A673 (cell line): ENCODE results near the gene PLCD1. TPM values are rescaled to one million over a fixed set of nuclear protein-coding genes. Genes with fewer than 3 reads are reported as not detected.
"Not testable (repeated sequence)": the region's sequence is repeated elsewhere in the genome, so short reads cannot be mapped to it uniquely, and the experiment has no call there.

Source experiments
- BruUV-seq: library from RNA; stranded (reverse); fragments of 400-500 nt; replicated peaks from 2 replicates; lab custom pipeline; 2021; lab: Mats Ljungman, UMichigan
- CTCF ChIA-PET: fragments of 300-600 bp; sonication (Branson Sonifier 250); formaldehyde crosslinking; loops from one replicate; lab custom pipeline; 2022; ENCODE audit warnings: antibody characterized with exemption; lab: Charles Lee
- POLR2A ChIA-PET: fragments of 300-600 bp; sonication (Branson Sonifier 250); formaldehyde crosslinking; loops from one replicate; lab custom pipeline; 2022; ENCODE audit warnings: antibody characterized with exemption; ENCODE audit not compliant: low non-redundant PET; lab: Charles Lee
- DNase-seq: peaks from one replicate; pipeline ENCODE4 v3.0.0-alpha.2; 2015; ENCODE audit warnings: low spot score
- H3K27ac ChIP-seq: fragments of 200-600 bp; sonication (generic); 2 replicates; pipeline ENCODE4 v1.5.1; 2016; ENCODE audit warnings: mixed run types, low read depth, mild to moderate bottlenecking, mixed read lengths, antibody characterized with exemption, low read length; ENCODE audit not compliant: poor library complexity, severe bottlenecking
- H3K27me3 ChIP-seq: fragments of 200-600 bp; sonication (generic); replicated peaks from 2 replicates; pipeline ENCODE4 v1.6.1; 2017; ENCODE audit warnings: mixed run types, low read depth, mild to moderate bottlenecking, mixed read lengths, antibody characterized with exemption, low read length; ENCODE audit not compliant: insufficient read depth, poor library complexity
- H3K36me3 ChIP-seq: fragments of 200-600 bp; sonication (generic); 2 replicates; pipeline ENCODE4 v1.6.1; 2016; ENCODE audit warnings: mixed run types, mild to moderate bottlenecking, mixed read lengths, antibody characterized with exemption, low read length; ENCODE audit not compliant: insufficient read depth, poor library complexity, severe bottlenecking
- H3K4me1 ChIP-seq: fragments of 200-600 bp; sonication (generic); 2 replicates; pipeline ENCODE4 v1.6.1; 2017; ENCODE audit warnings: mixed run types, mild to moderate bottlenecking, mixed read lengths, antibody characterized with exemption, low read length; ENCODE audit not compliant: insufficient read depth, poor library complexity, severe bottlenecking
- H3K4me3 ChIP-seq: fragments of 200-600 bp; sonication (generic); 2 replicates; pipeline ENCODE4 v1.5.1; 2016; ENCODE audit warnings: low read depth, mixed run types, mild to moderate bottlenecking, mixed read lengths, low read length; ENCODE audit not compliant: poor library complexity, severe bottlenecking
- H3K9me3 ChIP-seq: fragments of 200-600 bp; sonication (generic); 2 replicates; pipeline ENCODE4 v1.6.1; 2016; ENCODE audit warnings: mixed run types, low read depth, mild to moderate bottlenecking, mixed read lengths, antibody characterized with exemption, low read length; ENCODE audit not compliant: poor library complexity, severe bottlenecking
- CTCF ChIP-seq: fragments of 300-800, 200-600 bp; sonication (generic); conservative IDR thresholded peaks from 2 replicates; pipeline ENCODE4 v1.5.1; 2017; ENCODE audit warnings: low read depth, mild to moderate bottlenecking, antibody characterized with exemption, low read length, moderate library complexity, mixed read lengths
- EZH2 ChIP-seq: fragments of 200-600 bp; sonication (generic); IDR thresholded peaks from 2 replicates; pipeline ENCODE4 v1.6.1; 2017; ENCODE audit warnings: borderline replicate concordance, low read depth, mild to moderate bottlenecking, mixed read lengths, antibody characterized with exemption, low read length; ENCODE audit not compliant: poor library complexity, severe bottlenecking
- intact Hi-C: fragments of 100-400 bp; cut with micrococcal nuclease; formaldehyde crosslinking; loops from one replicate; pipeline ENCODE4 v1.10.0; 2022; ENCODE audit not compliant: unreplicated experiment
- total RNA-seq: library from RNA; stranded (reverse); gene quantifications from 2 replicates; pipeline ENCODE4 v1.2.3, GENCODE V29; 2021

The PLCD1 gene
- total RNA-seq, 1 experiment from 2014 or later, result 1.1 TPM

GRCh38 chr3:38059148-38059547 lies 29.7 kb upstream of the PLCD1 start:
- DNase-seq, result no peak
- no TSS peak for BruUV-seq

GRCh38 chr3:38054499-38055001 lies 25.1 kb upstream of the PLCD1 start:
- ChIA-PET CTCF (no interaction called here), POLR2A (no interaction called here)
- Histone ChIP-seq H3K4me1 (no peaks in the 10 kb centered on the region), H3K36me3 (no peaks in the 10 kb centered on the region), H3K27me3 (no peaks in the 10 kb centered on the region), H3K4me3 (no peak overlapping the region), H3K27ac (no peak overlapping the region), H3K9me3 (no peaks in the 10 kb centered on the region)
- TF ChIP-seq CTCF, result no peak
- TF ChIP-seq EZH2, result no peak
- BruUV-seq, result no TSS peak
- DNase-seq, result no peak
- intact Hi-C loops, result no loop called here

More at GRCh38 chr3:38059148-38059547, 29.7 kb upstream of the PLCD1 start:
- TF ChIP-seq CTCF (no peak), EZH2 (no peak)
- no peak overlapping the region for H3K4me3 ChIP-seq
- intact Hi-C loops, result no loop called here
- ChIA-PET POLR2A (no interaction called here), CTCF (no interaction called here)
- no peaks in the 10 kb centered on the region for H3K36me3 ChIP-seq
- no peaks in the 10 kb centered on the region for H3K27me3 ChIP-seq
- no peaks in the 10 kb centered on the region for H3K4me1 ChIP-seq
- H3K9me3 ChIP-seq, result no peaks in the 10 kb centered on the region
- no peak overlapping the region for H3K27ac ChIP-seq

GRCh38 chr3:38053813-38054498 lies 24.5 kb upstream of the PLCD1 start:
- BruUV-seq, H3K27ac ChIP-seq, H3K36me3 ChIP-seq, DNase-seq, intact Hi-C loops, H3K4me3 ChIP-seq, H3K27me3 ChIP-seq, CTCF ChIA-PET, POLR2A ChIA-PET, H3K4me1 ChIP-seq, H3K9me3 ChIP-seq: not testable (repeated sequence)

GRCh38 chr3:38053286-38053685 lies 23.8 kb upstream of the PLCD1 start:
- CTCF ChIA-PET, H3K27me3 ChIP-seq, DNase-seq, H3K9me3 ChIP-seq, H3K4me3 ChIP-seq, H3K4me1 ChIP-seq, intact Hi-C loops, POLR2A ChIA-PET, BruUV-seq, H3K36me3 ChIP-seq, H3K27ac ChIP-seq: not testable (repeated sequence)
